ENCODE results near the gene PAF1.

- TF ChIP-seq CTCF (IDR thresholded peaks at IDR 0.05) (no peak), POLR2A (IDR thresholded peaks at IDR 0.05) (peak in 1 of 3 donors; percentile 22)
These were observed 40.0 kb upstream of the PAF1 start for GRCh38 chr19:39430675-39431593.
